HG02571 (cell line): ENCODE data around the gene KAT7.

Experiments
- ATAC-seq: cut with Tn5 transposase; IDR thresholded peaks from one replicate; pipeline ENCODE4 v1.9.1; 2021; ENCODE audit warnings: mild to moderate bottlenecking, moderate library complexity; ENCODE audit not compliant: unreplicated experiment

KAT7 gene

GRCh38 chr17:49839455-49839854, 51.0 kb downstream of the KAT7 start:
- ATAC-seq, result no peak

- no peak for ATAC-seq
Observed at GRCh38 chr17:49841548-49841947, 53.1 kb downstream of the KAT7 start.

GRCh38 chr17:49842371-49842770, 53.9 kb downstream of the KAT7 start:
- ATAC-seq, result no peak

- no peak for ATAC-seq
Observed at GRCh38 chr17:49842846-49843245, 54.4 kb downstream of the KAT7 start.

GRCh38 chr17:49843774-49844350, 55.4 kb downstream of the KAT7 start:
- ATAC-seq, result no peak

GRCh38 chr17:49845321-49845720, 56.8 kb downstream of the KAT7 start:
- no peak for ATAC-seq

GRCh38 chr17:49846938-49847712, 58.6 kb downstream of the KAT7 start:
- ATAC-seq, result no peak

- no peak for ATAC-seq
Observed at GRCh38 chr17:49848019-49848473, 59.6 kb downstream of the KAT7 start, which contains the start of gene TAC4. Gene TAC4 (minus strand): TSS chr17:49848069. CDS start chr17:49848017, 52 bp downstream.

GRCh38 chr17:49848739-49849138, 60.3 kb downstream of the KAT7 start:
- ATAC-seq, result no peak

GRCh38 chr17:49850218-49850610, 61.7 kb downstream of the KAT7 start:
- no peak for ATAC-seq

GRCh38 chr17:49850772-49851386, 62.4 kb downstream of the KAT7 start:
- ATAC-seq, result no peak

GRCh38 chr17:49851387-49852291, 63.2 kb downstream of the KAT7 start:
- ATAC-seq, result no peak

- no peak for ATAC-seq
Observed at GRCh38 chr17:49853470-49854015, 65.1 kb downstream of the KAT7 start.

GRCh38 chr17:49854126-49854525, 65.6 kb downstream of the KAT7 start:
- no peak for ATAC-seq

GRCh38 chr17:49858796-49859195, 70.3 kb downstream of the KAT7 start:
- ATAC-seq, result no peak

- no peak for ATAC-seq
Observed at GRCh38 chr17:49859991-49860953, 71.8 kb downstream of the KAT7 start.

- no peak for ATAC-seq
Observed at GRCh38 chr17:49861150-49861884, 72.8 kb downstream of the KAT7 start.

- ATAC-seq, result no peak
Observed at GRCh38 chr17:49862781-49863331, 74.4 kb downstream of the KAT7 start.

GRCh38 chr17:49866019-49866380, 77.5 kb downstream of the KAT7 start:
- ATAC-seq, result no peak
